ENCODE measurements around the gene ARFGEF3.

Gene ARFGEF3

GRCh38 chr6:138374230-138374629, 212.5 kb downstream of the ARFGEF3 start:
- no peak for DNase-seq

GRCh38 chr6:138374815-138375214, 213.1 kb downstream of the ARFGEF3 start:
- no peak for DNase-seq

DNA sequence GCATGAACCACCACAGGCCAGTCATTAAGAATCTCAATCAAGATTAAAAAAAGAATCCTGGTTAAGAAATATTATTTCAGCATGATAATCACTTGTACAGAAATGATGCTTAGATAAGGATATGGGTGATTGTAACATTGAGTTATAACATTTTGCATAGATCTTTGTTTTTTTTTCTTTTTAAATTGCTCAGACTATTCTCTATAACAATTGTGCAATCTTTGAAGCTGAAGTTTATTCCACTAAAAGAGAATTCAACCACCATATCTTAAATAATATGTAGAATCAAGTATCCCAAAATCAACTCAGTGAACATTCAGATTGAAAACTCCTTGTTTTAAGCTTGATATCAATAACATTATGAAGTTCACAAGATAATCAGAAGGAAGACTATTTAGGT, 215.3 kb downstream of the ARFGEF3 start:
- DNase-seq = no peak

DNA sequence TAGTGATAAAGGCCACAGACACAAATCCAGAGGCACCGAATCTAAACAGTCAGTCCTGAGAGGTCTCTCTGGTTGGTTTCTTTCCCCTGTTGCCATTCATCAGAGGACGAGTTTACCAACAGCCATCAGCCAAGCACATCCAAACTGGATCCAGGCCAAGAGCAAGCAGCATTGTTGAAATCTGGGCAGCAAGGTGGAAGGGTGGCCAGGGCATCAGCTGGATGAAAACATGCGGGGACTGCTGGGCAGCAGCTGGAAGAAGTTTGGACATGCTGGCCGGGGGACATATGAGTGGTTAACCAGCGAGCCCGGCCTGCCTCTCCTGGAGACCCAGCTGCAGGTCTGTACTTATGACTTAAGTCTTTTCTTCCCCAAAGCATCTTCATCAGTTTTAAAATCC, 216.1 kb downstream of the ARFGEF3 start, which contains the start of gene SMIM28:
TSS of gene SMIM28 (plus strand) at position 62 of the 400 bp plus-strand sequence. CDS start at position 230, 168 bp downstream.
- DNase-seq = no peak

DNA sequence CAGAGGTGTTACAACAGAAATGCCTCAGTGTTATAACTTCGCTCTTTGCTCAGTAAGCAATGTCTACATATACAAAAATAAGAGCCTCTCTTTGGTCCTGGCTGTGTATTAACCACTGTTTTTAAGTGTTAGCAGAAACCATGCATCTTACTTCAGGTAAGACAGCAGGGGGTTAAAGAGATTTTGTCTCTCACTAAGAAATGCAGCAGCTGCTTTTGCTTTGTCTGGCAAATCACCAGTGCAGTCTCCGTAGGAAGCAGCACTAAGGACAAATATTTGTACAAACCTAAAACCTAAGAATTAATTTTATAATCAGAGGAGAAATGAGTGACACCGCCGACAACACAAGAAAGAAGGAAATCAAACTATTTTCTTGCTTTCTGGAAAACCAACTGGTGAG, 216.7 kb downstream of the ARFGEF3 start:
- DNase-seq = no peak

GRCh38 chr6:138382498-138383265, 220.9 kb downstream of the ARFGEF3 start:
- DNase-seq = no peak

DNA sequence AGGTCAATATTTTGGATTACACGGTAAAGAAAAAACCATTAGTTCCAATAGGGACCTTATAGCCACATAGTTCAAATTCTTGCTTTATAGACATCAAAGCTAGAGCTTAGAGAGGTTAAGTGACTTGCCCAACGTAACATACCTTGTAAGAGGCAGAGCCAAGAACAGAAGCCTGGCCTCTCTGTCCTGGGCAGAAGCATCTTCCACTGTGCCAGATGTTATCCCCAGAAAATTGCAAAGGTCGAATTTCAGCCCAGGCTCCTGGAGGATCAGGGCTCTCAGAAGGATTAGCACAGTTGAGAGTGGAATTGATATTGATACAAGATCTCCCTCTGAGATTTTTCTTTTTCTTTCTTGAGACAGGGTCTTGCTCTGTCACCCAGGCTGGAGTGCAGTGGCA, 222.0 kb downstream of the ARFGEF3 start:
- no peak for DNase-seq

DNA sequence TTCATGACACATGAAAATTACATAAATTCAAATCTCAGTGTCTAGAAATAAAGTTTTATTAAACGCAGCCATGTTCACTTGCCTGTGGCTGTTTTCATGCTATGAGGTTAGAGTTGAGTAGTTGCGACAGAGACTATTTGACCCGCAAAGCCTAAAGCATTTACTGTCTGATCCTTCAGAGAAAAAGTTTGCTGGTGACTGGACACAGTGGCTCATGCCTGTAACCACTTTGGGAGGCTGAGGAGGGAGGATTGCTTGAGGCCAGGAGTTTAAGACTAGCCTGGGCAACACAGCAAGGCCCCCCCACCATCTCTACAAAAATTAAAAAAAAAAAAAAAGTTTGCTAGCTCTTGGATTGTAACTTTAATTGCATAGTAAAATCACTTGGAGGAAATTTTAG, 225.2 kb downstream of the ARFGEF3 start:
- DNase-seq = no peak

- no peak for DNase-seq
These were observed 226.0 kb downstream of the ARFGEF3 start for GRCh38 chr6:138387577-138388368.

- DNase-seq = no peak
These were observed 227.8 kb downstream of the ARFGEF3 start for GRCh38 chr6:138389551-138389950.

Data from activated T-cell treated with anti-CD3 and anti-CD28 coated beads, Interleukin-2, amount 50 U/mL, for 48 hours (primary cell).